AG04449 (cell line): ENCODE data around the gene SRGAP1.

Experiments used
- CTCF ChIA-PET: fragments of 350-600 bp; formaldehyde crosslinking; extraction: SDS; loops from one replicate; lab custom pipeline; 2021; ENCODE audit warnings: antibody characterized with exemption; lab: Yijun Ruan, JAX
- POLR2A ChIA-PET: fragments of 400-600, 350-600 bp; formaldehyde crosslinking; extraction: SDS; loops from one replicate; lab custom pipeline; 2020; ENCODE audit warnings: antibody characterized with exemption, inconsistent platforms; lab: Yijun Ruan, JAX
- DNase-seq: peaks from one replicate; pipeline ENCODE4 v3.0.0-alpha.2; 2010; ENCODE audit warnings: low read depth, low spot score
- H3K4me3 ChIP-seq: 2 replicates; pipeline ENCODE4 v1.5.1; 2011; ENCODE audit warnings: low read depth, mild to moderate bottlenecking, control low read depth, low read length
- CTCF ChIP-seq: IDR thresholded peaks from one replicate; pipeline ENCODE4 v1.5.1; 2011; ENCODE audit warnings: mild to moderate bottlenecking, moderate library complexity, low read length, control low read depth, inconsistent platforms; ENCODE audit not compliant: insufficient read depth; ENCODE audit errors: missing control alignments

Gene SRGAP1

GRCh38 chr12:63844391-63845341 is at the start of gene SRGAP1:
Gene SRGAP1 (plus strand): TSS chr12:63844700. CDS start chr12:63844817, 117 bp downstream.
- ChIA-PET CTCF (interaction anchor here (0.7 to 10.7 kb wide), 62 partner anchors 8 to 454 kb away, joined by 3 to 187 read pairs (median 4); no protein-coding TSS in a partner anchor), POLR2A (interaction anchor here (0.6 to 2.8 kb wide), 9 partner anchors 10 to 751 kb away, joined by 3 to 14 read pairs (median 4); partner anchors contain the start of gene KICS2)
- TF ChIP-seq CTCF = peak; percentile 36
- no peak for DNase-seq
- H3K4me3 ChIP-seq = peak within 1 kb of the TSS; percentile 96

GRCh38 chr12:63795032-63795687 is 49.3 kb upstream of the SRGAP1 start:
- TF ChIP-seq CTCF = no peak
- CTCF ChIA-PET = no interaction called here
- no peak for DNase-seq
- POLR2A ChIA-PET = interaction anchor here (0.7 kb wide), 2 partner anchors 9 to 110 kb away, joined by 3 read pairs; no protein-coding TSS in a partner anchor
- H3K4me3 ChIP-seq = no peak overlapping the region

- DNase-seq = no peak
- ChIA-PET CTCF (no interaction called here), POLR2A (no interaction called here)
- TF ChIP-seq CTCF = no peak
- H3K4me3 ChIP-seq = no peak overlapping the region
These were observed 48.6 kb upstream of the SRGAP1 start for GRCh38 chr12:63795944-63796343.

- TF ChIP-seq CTCF = peak; percentile 23
- DNase-seq = no peak
- ChIA-PET POLR2A (no interaction called here), CTCF (interaction anchor here (0.7 to 5.3 kb wide), 35 partner anchors 10 to 1006 kb away, joined by 3 to 78 read pairs (median 5); partner anchors contain the start of genes AVPR1A and DPY19L2)
- no peak overlapping the region for H3K4me3 ChIP-seq
These were observed 42.4 kb upstream of the SRGAP1 start for GRCh38 chr12:63802012-63802608.

- DNase-seq = no peak
- H3K4me3 ChIP-seq = no peak overlapping the region
- no peak for TF ChIP-seq CTCF
- ChIA-PET POLR2A (no interaction called here), CTCF (interaction anchor here (0.7 kb wide), 1 partner anchor 385 kb away, joined by 3 read pairs; no protein-coding TSS in a partner anchor)
These were observed 39.8 kb upstream of the SRGAP1 start for GRCh38 chr12:63804746-63805145.
